Measurements from ENCODE around the gene ADAP1.
"Not testable (repeated sequence)": the region's sequence is repeated elsewhere in the genome, so short reads cannot be mapped to it uniquely, and the experiment has no call there.

Gene ADAP1

DNA sequence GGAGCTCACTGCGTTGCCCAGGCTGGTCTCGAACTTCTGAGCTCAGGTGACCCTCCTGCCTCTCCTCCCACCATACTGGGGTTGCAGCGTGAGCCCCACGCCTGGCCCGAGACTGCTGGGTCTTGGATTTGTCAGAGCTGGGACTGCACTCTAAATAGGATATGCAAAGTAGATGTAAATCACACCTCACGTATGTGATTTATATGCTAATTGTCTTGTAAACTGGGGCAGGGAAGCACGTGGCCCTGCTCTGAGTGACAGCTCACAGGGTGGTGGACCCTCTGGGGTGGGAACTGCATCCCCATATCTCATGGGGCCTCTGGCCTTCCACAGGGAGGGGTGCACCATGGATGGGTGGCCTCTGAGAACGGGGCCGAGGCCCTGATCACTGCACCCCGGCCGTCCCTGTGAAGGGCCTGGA is 44.0 kb downstream of the ADAP1 start:
- CTCF ChIA-PET = interaction anchor here (1.0 to 1.8 kb wide), 5 partner anchors 72 to 273 kb away, joined by 3 to 4 read pairs (median 3); partner anchors contain the start of gene CYP2W1
- TF ChIP-seq, protein P1, sequence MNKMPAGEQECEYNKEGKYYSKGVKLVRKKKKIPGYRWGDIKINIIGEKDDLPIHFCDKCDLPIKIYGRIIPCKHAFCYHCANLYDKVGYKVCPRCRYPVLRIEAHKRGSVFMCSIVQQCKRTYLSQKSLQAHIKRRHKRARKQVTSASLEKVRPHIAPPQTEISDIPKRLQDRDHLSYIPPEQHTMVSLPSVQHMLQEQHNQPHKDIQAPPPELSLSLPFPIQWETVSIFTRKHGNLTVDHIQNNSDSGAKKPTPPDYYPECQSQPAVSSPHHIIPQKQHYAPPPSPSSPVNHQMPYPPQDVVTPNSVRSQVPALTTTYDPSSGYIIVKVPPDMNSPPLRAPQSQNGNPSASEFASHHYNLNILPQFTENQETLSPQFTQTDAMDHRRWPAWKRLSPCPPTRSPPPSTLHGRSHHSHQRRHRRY (tag by site-specific recombination; IDR thresholded peaks at IDR 0.05) = no peak
- TF ChIP-seq ZNF843 (tag by site-specific recombination; IDR thresholded peaks at IDR 0.05) (no peak), ZNF350 (tag by site-specific recombination; IDR thresholded peaks at IDR 0.05) (no peak), ZNF791 (tag by site-specific recombination; IDR thresholded peaks at IDR 0.05) (no peak), ZNF311 (tag by site-specific recombination; IDR thresholded peaks at IDR 0.05; ENCODE audit: borderline replicate concordance) (no peak)
- TF ChIP-seq, protein P2, sequence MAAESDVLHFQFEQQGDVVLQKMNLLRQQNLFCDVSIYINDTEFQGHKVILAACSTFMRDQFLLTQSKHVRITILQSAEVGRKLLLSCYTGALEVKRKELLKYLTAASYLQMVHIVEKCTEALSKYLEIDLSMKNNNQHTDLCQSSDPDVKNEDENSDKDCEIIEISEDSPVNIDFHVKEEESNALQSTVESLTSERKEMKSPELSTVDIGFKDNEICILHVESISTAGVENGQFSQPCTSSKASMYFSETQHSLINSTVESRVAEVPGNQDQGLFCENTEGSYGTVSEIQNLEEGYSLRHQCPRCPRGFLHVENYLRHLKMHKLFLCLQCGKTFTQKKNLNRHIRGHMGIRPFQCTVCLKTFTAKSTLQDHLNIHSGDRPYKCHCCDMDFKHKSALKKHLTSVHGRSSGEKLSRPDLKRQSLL (tag by site-specific recombination; IDR thresholded peaks at IDR 0.05) = no peak
- Histone ChIP-seq H3K9me3 (ENCODE audit: control insufficient read depth, insufficient read depth, low read depth, low read length) (no peaks in the 10 kb centered on the region), H3K36me3 (ENCODE audit: control insufficient read depth in 2 of 2, insufficient read depth in 1 of 2, low read length in 2 of 2) (no peaks in the 10 kb centered on the region), H3K27ac (ENCODE audit: extremely low read depth, low read depth, low read length) (no peak overlapping the region), H3K4me3 (ENCODE audit: low read depth, low read length) (no peak overlapping the region), H3K4me1 (ENCODE audit: control insufficient read depth, insufficient read depth, low read length) (no peaks in the 10 kb centered on the region; the same call in 1 of the 2 replicates)
- POLR2A ChIA-PET = no interaction called here

DNA sequence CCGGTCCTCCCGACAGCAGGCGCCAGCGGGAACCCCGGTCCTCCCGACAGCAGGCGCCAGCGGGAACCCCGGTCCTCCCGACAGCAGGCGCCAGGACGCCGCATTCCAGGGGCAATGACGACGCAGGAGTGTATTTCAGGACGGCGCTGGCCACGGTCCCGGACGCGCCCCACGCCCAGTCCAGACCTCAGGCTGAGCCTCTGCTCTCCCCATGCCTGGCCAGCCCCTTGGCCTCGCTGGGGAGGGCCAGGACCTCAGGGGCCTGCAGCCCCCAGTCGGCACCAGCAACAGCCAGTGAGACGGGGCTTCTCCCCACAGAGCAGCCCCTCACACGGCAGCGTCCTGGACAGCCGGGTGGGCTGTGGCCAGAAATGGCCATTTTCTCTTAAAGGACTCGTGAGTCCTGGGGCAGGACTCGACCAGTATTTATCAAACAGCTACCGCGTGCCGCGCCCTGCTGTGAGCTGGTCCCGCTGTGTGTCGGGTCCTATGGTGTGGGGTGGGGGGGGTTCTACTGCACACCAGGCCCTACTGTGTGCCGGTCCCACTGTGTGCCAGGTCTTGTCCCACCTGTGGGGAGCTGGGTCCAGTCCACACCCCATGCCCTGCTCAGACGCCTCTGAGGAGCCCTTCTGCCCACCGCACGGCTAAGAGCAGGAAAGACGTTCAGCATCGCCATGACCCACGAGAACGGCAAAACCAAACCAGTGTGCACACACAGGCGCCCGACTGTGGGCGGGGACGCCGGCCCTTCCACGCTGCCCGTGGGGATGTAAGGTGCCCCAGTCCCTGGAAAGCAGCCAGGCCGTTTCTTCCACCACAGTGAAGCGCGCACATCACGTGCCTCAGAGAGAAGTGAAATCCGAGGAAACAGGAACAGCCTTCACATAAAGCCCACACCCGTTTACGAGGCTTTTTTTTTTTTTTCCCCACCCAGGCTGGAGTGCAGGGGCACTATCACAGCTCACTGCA is 44.8 kb downstream of the ADAP1 start:
- Histone ChIP-seq H3K4me1 (ENCODE audit: control insufficient read depth, insufficient read depth, low read length) (no peaks in the 10 kb centered on the region; the same call in 1 of the 2 replicates), H3K36me3 (ENCODE audit: control insufficient read depth in 2 of 2, insufficient read depth in 1 of 2, low read length in 2 of 2) (no peaks in the 10 kb centered on the region), H3K9me3 (ENCODE audit: control insufficient read depth, insufficient read depth, low read depth, low read length) (no peaks in the 10 kb centered on the region), H3K4me3 (ENCODE audit: low read depth, low read length) (no peak overlapping the region), H3K27ac (ENCODE audit: extremely low read depth, low read depth, low read length) (no peak overlapping the region)
- POLR2A ChIA-PET = no interaction called here
- peak; percentile 89 for TF ChIP-seq ZNF335 (tag by site-specific recombination; conservative IDR thresholded peaks at IDR 0.05)
- peak; percentile 91 for TF ChIP-seq ZBTB20 (tag by site-specific recombination; IDR thresholded peaks at IDR 0.05)
- TF ChIP-seq ZSCAN16 (tag by site-specific recombination; IDR thresholded peaks at IDR 0.05) = no peak
- TF ChIP-seq KLF1 (tag by site-specific recombination; IDR thresholded peaks at IDR 0.05) = 0 out of 2 replicates have a peak, but pooled peaks have one; percentile 22
- TF ChIP-seq, protein P3, sequence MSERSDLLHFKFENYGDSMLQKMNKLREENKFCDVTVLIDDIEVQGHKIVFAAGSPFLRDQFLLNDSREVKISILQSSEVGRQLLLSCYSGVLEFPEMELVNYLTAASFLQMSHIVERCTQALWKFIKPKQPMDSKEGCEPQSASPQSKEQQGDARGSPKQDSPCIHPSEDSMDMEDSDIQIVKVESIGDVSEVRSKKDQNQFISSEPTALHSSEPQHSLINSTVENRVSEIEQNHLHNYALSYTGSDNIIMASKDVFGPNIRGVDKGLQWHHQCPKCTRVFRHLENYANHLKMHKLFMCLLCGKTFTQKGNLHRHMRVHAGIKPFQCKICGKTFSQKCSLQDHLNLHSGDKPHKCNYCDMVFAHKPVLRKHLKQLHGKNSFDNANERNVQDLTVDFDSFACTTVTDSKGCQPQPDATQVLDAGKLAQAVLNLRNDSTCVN (tag by site-specific recombination; optimal IDR thresholded peaks at IDR 0.05) = peak; percentile 2
- TF ChIP-seq KLF10 (tag by site-specific recombination; IDR thresholded peaks at IDR 0.05) = no peak
- peak; percentile 10; the same call in 1 of the 2 replicates for TF ChIP-seq ZFHX2 (tag by site-specific recombination; conservative IDR thresholded peaks at IDR 0.05)
- CTCF ChIA-PET = interaction anchor here (0.5 to 1.8 kb wide), 10 partner anchors 51 to 274 kb away, joined by 3 to 5 read pairs (median 3); partner anchors contain the start of gene CYP2W1

DNA sequence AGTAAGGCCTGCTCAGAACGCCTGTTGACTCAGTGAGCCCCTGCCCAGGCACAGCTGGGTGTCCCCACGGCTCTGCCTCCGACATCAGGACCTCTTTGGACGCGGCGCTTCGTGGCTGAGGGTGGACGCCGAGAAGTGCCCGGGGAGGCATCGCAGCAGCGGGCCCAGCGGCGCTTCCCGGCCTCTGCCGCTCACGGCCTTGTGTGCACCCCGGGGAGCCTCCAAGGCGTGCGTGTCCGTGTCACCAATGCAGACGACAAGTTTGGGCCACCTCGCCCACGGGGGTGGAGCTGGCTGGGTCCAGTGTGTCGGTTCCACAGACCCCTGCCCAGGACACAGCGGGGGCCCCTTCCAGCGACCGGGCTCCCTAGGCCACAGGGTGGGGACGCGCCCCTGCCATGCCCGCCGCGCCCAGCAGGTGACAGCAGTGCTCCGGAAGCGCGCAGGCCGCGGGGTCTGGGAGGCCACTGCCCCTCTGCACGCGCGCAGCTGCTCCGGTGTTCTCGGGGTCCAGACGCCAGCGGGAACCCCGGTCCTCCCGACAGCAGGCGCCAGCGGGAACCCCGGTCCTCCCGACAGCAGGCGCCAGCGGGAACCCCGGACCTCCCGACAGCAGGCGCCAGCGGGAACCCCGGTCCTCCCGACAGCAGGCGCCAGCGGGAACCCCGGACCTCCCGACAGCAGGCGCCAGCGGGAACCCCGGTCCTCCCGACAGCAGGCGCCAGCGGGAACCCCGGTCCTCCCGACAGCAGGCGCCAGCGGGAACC is 45.7 kb downstream of the ADAP1 start:
- POLR2A ChIA-PET; H3K27ac ChIP-seq (ENCODE audit: extremely low read depth, low read depth, low read length); H3K4me1 ChIP-seq (ENCODE audit: control insufficient read depth, insufficient read depth, low read length); H3K36me3 ChIP-seq (ENCODE audit: control insufficient read depth in 2 of 2, insufficient read depth in 1 of 2, low read length in 2 of 2); H3K9me3 ChIP-seq (ENCODE audit: control insufficient read depth, insufficient read depth, low read depth, low read length): not testable (repeated sequence)
- CTCF ChIA-PET = interaction anchor here (0.5 to 2.0 kb wide), 8 partner anchors 65 to 275 kb away, joined by 3 to 8 read pairs (median 3); no protein-coding TSS in a partner anchor
- peak overlapping the region; percentile 27 for H3K4me3 ChIP-seq (ENCODE audit: low read depth, low read length)
- TF ChIP-seq GLIS2 (tag by site-specific recombination; IDR thresholded peaks at IDR 0.05) (peak; percentile 49; the same call in 1 of the 2 replicates), ZBTB20 (tag by site-specific recombination; IDR thresholded peaks at IDR 0.05) (peak; percentile 91), ZIC2 (tag by site-specific recombination; IDR thresholded peaks at IDR 0.05) (peak; percentile 81), ZNF654 (tag by site-specific recombination; IDR thresholded peaks at IDR 0.05; ENCODE audit: low read depth) (peak; percentile 32)
- TF ChIP-seq, protein P4, sequence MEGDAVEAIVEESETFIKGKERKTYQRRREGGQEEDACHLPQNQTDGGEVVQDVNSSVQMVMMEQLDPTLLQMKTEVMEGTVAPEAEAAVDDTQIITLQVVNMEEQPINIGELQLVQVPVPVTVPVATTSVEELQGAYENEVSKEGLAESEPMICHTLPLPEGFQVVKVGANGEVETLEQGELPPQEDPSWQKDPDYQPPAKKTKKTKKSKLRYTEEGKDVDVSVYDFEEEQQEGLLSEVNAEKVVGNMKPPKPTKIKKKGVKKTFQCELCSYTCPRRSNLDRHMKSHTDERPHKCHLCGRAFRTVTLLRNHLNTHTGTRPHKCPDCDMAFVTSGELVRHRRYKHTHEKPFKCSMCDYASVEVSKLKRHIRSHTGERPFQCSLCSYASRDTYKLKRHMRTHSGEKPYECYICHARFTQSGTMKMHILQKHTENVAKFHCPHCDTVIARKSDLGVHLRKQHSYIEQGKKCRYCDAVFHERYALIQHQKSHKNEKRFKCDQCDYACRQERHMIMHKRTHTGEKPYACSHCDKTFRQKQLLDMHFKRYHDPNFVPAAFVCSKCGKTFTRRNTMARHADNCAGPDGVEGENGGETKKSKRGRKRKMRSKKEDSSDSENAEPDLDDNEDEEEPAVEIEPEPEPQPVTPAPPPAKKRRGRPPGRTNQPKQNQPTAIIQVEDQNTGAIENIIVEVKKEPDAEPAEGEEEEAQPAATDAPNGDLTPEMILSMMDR (tag by site-specific recombination; IDR thresholded peaks at IDR 0.05) = peak; percentile 66
- TF ChIP-seq, protein P5, sequence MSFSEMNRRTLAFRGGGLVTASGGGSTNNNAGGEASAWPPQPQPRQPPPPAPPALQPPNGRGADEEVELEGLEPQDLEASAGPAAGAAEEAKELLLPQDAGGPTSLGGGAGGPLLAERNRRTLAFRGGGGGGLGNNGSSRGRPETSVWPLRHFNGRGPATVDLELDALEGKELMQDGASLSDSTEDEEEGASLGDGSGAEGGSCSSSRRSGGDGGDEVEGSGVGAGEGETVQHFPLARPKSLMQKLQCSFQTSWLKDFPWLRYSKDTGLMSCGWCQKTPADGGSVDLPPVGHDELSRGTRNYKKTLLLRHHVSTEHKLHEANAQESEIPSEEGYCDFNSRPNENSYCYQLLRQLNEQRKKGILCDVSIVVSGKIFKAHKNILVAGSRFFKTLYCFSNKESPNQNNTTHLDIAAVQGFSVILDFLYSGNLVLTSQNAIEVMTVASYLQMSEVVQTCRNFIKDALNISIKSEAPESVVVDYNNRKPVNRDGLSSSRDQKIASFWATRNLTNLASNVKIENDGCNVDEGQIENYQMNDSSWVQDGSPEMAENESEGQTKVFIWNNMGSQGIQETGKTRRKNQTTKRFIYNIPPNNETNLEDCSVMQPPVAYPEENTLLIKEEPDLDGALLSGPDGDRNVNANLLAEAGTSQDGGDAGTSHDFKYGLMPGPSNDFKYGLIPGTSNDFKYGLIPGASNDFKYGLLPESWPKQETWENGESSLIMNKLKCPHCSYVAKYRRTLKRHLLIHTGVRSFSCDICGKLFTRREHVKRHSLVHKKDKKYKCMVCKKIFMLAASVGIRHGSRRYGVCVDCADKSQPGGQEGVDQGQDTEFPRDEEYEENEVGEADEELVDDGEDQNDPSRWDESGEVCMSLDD (tag by site-specific recombination; IDR thresholded peaks at IDR 0.05) = peak; percentile 20; the same call in 1 of the 2 replicates
